NCI-H187 treated with DMSO at 0.1 percent for 48 hours (cell line): ENCODE results near the gene NDUFS4.
"Not testable (repeated sequence)": the region's sequence is repeated elsewhere in the genome, so short reads cannot be mapped to it uniquely, and the experiment has no call there.

Experiments used
- DNase-seq: peaks from one replicate; lab custom pipeline; 2025; lab: John Stamatoyannopoulos, UW

NDUFS4 gene

DNA sequence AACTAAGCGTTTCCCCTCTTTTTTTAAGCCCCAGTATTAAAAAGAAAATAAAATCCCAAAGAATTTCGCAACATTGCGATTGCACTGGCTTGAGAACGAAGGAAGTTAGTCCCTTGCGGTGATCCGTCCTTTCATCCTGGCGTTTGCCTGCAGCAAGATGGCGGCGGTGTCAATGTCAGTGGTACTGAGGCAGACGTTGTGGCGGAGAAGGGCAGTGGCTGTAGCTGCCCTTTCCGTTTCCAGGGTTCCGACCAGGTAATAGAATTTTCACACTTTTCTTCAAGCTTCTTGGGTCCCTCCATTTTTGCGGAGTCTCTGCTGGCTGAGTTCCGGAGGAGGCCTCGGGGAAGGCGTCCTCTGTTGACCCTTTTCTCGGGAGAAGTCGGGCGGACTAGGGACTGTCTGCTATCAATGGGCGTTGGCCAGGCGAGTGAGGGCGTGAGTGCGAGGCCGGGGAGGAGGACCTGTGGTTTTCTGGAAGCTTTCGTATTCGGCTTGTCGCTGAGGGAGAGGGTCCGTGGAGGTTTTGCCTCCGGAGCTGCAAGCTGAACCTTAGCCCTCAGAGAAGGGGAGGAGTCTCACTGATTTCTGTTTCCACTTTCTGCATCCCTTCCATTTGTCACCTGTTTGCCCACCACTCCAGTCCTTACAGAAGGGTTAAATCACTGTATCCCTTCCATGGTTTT lies at the start of gene NDUFS4:
Gene NDUFS4, plus strand, starts transcription at position 134 of the 686 bp plus-strand sequence. Its CDS starts 24 bp downstream, at position 158.
- peak; percentile 61 for DNase-seq

DNA sequence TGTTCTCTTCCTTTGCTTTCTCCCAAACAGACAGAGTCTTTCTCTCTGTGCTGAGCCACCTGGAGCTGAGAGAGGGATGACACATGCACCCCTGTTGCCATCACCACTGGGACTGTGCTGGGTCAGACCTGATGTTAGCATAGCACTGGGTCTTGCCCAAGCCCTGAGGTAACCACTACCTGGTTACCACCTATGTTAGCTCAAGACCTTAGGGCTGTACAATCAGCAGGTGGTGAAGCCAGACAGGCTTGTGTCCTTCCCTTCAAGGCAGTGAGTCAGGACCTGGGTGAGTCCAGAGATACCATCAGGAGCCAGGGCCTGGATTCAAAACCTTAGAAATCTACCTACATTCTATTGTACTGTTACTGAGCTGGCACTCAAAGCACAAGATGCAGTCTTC lies 47.9 kb upstream of the NDUFS4 start:
- no peak for DNase-seq

DNA sequence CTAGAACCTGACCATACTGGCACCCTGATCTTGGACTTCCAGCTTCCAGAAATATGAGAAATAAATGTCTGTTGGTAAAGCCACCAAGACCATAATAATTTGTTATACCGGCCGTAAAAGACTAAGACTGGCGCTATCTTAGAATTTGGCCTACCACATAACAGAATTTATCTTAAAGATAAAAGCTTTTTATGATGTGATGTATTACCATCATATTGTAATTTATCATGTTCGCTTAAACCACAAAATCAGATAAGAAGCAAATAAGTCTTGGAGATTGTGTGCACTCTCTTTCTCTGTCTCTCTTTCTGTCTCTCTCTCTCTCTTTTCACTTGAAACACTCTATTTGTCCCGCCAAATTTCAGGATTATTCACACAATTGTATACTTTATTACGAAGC lies 44.5 kb upstream of the NDUFS4 start:
- DNase-seq, result no peak

DNA sequence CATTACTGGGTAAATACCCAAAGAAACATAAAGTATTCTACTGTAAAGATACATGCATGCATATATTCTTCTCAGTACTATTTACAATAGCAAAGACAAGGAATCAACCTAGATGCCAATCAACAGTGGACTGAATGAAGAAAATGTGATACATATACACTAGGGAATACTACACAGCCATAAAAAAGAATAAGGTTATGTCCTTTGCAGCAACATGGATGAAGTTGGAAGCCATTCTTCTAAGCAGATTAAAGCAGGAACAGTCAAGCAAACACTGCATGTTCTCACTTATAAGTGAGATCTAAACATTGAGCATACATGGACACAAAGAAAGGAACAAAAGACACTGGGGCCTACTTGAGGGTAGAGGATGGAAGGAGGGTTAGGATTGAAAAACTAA lies 39.6 kb upstream of the NDUFS4 start:
- DNase-seq, result no peak

DNA sequence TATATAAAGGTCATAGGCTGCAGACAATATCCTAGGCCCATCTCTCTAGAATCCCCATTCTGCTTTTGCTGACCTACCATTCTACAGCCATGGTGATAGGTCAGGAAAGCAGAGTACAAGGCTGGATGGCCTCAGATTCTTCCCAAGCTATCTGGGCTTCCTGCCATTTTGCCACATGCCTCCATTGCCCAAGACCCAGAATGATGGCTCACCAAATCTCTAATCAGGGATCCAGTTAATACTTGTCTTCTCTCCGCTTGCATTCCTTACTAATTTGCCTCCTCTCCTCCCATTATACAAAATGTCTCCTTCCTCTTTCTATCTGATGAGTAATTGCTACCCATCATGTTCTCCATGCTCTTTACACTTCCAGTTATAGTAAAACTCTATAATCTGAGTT lies 22.7 kb upstream of the NDUFS4 start:
- DNase-seq, result no peak

DNA sequence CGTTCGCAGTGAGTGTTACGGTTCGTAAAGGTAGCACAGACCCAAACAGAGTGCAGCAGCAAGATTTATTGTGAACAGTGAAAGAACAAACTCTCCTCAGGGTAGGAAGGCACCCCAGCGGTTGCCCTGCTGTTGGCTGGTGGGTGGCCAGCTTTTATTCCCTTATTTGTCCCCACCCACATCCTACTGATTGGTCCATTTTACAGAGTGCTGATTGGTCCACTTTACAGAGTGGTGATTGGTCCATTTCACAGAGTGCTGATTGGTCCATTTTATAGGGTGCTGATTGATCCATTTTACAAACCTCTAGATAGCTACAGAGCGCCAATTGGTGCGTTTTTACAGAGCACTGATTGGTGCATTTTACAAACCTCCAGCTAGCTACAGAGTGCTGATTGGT lies 19.7 kb upstream of the NDUFS4 start:
- not testable (repeated sequence) for DNase-seq

DNA sequence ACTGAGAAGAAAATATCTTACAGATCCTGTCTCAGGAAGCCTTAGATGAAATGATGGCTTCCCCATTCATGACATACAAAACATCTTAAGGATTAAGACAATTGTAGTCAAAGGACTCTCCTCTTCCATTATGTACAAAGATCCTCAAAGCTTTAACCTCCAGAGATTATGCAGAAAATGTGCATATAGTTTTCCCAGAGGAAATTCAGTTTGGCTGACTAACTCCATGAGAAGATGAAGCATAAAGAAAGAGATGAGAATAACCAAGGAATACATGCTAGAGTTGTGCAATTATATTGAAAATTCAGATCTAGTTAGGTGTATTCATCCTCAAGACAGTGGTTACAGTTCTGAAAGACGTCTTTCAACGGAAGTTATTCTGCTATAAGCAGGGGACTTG lies 18.6 kb upstream of the NDUFS4 start:
- DNase-seq, result no peak

DNA sequence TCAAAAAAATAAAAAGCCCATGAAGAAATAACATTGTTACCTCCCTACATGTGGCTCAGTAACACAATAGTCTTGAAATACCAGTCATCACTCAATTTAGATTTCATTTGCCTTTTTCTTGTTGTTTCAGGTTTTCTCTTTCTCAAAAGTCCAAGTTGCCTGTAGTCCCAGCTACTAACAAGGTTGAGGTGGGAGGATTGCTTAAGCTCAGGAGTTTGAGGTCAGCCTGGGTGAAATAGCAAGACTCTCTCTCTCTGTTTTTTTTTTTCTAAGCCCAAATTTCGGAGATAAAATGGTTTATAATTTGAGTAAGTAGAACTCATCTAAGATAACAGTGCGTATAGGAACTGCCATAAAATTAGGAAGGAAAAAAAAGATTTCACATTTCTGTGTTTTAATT lies 17.5 kb upstream of the NDUFS4 start:
- DNase-seq, result no peak

DNA sequence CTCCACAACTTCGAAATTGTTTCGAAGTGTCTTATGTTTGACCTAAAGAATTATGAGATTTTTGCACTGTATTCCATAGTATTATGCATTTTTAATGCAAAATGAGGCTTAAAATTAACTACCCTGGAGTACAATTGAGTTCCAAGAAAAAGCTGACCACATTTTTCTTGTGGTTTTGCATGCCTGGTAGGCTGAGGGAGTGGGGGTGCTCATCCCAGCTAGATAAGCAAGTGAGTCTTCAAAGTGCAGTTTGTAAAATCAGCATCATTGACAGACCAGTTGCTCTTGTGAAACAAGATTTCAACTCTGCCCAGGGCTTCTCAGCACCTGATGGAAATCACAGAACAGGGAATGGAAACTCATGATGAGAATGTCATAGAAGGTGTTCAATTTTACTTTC lies 17.0 kb upstream of the NDUFS4 start:
- DNase-seq, result no peak

DNA sequence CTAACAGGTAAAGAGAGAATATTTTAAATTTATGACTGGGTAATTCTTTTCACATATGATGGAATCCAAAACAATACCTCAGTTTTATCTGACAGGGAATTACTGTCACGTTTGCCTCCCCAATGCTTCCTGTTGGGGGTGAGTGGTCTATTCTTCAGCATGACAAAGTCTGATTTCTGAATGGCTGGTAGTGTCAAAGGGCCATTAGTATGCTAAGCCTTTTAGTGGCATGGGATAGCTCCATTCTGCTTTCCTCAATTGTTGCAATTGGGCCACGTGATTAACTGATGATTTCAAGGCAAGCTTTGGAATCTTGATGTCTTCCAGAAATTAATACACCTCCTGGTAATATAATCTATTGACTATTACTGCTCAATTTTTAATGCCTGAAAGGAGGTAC lies 14.7 kb upstream of the NDUFS4 start:
- no peak for DNase-seq

DNA sequence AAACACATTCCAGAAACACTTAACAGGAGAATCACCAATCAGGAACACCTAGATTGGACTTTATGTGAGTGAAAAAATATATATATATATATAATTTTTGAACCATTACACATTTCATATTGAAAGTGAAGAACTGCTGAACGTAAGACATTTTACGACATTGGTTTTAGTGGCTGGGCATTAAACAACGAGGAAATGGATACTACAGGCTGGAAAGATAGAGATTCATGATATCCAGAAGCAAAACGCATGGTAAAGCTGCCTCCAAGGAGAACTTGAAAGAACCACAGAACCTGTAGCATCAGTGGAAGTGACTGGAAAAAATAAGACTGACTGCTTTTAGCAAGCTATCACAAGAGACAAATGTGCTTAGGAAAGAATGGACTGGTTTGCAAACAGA lies 13.2 kb upstream of the NDUFS4 start:
- DNase-seq, result no peak

DNA sequence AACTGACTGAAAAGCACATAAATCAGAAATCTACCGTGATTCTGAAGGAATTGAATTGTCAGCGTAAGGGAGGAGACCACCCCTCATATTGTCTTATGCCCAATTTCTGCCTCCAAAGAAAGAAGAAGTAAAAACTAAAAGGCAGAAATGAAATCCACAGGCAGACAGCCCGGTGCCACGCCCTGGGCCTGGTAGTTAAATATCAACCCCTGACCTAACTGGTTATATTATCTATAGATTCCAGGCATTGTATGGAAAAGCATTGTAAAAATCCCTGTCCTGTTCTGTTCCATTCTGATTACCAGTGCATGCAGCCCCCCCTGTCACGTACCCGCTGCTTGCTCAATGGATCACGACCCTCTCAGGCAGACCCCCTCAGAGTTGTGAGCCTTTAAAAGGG lies 11.9 kb upstream of the NDUFS4 start:
- not testable (repeated sequence) for DNase-seq

DNA sequence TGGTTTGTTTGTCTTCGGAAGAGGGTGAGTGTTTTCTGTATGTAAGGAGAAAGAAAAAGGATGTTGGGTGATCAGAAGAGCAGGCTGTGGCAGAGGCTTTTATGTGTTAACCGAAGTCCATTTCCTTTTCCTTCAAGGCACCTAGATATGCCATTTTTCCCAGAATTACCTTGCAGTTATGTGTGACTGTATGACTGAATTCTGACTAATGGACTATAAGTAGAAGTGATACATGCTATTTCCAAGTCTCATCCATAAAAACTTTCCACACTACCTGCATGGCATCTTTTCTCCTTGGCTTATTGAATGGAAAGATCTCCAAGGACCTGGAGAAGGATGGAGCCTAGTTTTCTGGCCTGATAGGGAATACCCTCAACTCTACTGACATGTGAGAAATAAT lies 10.6 kb upstream of the NDUFS4 start:
- DNase-seq, result no peak

DNA sequence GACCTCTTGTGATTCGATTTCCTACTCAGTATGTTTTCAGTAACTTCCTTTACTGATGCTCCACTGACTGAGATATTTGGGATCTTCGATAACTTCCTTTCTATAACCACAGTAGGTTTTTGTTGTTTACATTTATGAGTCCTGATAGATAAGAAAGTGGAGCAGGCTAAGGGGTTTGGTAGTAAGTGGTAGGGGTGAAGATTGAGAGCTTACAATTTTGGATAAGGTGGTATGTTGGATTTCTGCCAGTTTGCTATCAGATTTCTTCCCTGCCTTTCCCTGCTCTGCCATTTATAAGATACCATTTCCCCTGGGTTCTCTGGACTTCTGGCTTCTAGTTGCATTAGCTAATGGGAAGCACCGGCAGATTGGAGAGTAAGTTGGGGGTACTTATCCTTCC lies 7.9 kb upstream of the NDUFS4 start:
- no peak for DNase-seq

DNA sequence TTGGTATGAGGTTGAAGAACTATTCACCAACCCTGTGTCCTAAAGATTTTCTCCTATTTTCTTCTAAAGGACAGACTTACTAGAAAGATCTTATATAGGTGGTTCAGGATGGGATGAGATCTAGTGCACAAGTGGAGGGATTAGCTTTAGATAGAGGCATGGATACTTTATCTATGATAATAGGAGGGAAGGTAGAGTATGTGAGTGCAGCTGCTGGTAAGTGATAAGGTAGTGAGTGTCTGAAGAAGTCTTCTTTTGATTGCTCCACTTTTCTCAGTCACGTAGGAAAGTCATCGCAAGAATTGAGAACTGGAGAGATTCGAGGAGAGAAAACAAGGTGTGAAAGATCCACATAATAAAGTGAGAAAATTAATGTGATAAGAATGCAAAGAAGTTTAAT lies 6.0 kb upstream of the NDUFS4 start:
- DNase-seq, result no peak

DNA sequence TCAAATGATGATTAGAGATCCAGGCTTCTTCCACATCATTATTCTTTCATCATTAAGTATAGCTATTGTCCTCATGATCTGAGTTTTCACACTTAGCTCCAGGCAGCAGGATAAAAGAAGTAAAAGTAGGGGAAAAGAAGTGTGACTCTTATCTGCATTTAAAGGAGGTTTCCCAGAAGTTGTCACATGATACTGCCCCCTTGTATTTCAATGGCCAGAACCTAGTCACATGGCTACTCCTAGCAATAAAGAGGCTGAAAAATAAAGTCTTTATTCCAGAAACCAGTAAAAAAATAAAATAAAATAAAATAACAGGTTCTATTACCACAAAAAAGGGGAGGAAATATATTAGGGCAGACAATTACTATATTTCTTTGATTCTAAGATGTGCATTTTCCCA lies 5.3 kb upstream of the NDUFS4 start:
- DNase-seq, result no peak

DNA sequence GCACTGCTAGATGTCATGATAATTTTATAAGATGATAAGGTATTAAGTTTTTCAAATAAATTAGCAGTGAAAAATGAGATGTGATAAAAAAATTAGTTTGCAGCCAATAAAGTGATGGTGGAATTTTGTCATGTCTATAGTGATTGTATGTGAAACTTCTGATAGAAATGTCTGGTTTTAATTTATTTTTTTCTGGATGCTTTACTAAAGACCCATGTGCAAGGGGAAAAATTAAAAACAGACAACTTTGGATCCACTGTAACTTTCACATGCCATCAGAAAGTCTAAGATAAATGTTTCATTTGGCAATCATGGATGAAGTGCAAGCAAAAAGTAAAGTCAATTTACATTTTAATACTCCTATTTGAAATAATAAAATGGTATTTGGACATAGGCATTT lies 4.4 kb upstream of the NDUFS4 start:
- DNase-seq, result no peak

DNA sequence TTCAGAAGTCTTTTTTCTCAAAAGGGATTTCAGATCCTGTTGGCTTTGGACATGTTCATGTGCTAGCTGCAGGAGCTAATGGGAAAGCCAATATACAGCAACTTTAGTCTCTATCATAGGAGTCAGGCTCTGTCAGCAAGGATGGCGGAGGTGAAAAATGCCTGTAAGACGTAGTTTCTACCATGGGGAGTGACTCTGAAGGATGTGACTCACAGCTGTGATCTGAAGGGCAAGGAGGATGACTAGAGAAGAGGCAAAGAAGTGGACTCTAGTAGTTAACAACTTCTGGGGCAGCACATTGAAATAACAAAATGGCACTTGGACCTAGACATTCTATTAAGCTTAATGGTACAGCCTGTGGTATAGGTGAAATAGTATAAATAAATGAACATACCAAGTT lies 3.1 kb upstream of the NDUFS4 start:
- DNase-seq, result no peak

DNA sequence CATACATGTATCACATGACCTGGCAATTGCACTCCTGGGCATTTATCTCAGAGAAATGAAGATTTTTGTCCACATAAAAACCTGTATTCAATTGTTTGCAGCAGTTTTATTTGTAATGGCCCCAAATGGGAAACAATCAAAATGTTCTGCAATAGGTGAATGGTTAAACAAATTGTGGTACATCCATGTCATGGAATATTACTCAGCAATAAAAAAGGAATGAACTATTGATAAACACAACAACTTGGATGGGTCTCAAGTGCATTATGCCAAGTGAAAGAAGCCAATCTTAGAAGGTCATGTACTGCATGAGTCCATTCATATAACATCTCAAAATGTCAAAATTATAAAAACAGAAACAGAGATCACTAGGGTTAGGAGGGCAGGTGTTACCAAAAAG lies 1.5 kb upstream of the NDUFS4 start:
- no peak for DNase-seq

DNA sequence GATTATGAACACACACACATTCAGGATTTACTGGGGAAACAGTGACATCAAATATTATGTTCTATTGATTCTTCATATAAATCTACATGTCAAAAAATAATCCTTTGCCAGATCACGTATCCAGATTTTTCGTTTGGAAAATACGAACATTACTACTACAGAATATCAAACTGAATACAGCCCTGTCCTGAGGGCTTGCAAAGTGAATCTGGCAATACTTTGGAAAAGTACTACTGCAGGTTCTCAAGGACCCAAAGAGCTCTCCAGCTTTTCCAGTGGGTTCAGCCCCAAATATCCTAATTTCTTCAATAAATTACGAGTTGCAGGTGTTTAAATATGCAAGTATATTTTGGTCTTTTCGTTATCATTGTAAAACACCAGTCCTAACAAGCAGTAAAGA lies 411 bp upstream of the NDUFS4 start:
- DNase-seq, result no peak

DNA sequence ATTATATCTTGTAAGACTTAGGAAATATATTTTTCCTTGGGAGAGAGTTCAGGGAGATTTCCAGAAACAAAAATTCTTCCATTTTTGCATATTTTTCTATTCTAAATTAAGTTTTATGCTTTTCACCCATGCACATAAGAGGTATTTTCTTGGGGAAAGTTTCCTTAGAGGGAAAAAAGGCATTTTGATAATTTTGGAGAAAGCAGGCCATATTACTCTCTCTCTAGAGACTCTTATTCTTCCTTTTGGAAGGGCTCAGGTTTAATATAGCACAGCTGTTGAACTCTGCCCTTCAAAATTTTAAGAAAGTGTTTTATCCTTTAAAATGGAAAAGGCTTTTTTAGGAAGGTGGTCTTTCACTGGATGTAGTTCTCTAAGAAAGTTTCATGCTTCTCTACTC lies 8.0 kb downstream of the NDUFS4 start:
- no peak for DNase-seq

DNA sequence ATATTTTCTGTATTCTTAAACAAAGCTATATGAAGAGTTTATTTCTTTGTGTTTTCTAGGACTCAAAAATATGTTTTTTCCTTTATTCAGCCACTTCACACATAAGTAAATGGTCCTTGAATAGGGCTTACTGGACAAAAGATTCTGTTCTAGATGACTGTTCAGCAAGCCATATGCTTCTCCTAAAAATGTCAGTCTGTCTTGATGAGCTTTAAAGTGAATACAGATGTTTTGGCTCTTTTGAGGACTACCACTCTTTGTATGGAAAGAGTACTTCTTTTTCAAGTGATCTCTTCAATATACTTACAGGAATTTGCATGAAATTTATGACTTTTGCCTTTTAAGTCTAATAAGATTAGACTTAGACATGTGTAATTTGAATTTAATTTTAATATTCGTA lies 8.4 kb downstream of the NDUFS4 start:
- DNase-seq, result no peak

DNA sequence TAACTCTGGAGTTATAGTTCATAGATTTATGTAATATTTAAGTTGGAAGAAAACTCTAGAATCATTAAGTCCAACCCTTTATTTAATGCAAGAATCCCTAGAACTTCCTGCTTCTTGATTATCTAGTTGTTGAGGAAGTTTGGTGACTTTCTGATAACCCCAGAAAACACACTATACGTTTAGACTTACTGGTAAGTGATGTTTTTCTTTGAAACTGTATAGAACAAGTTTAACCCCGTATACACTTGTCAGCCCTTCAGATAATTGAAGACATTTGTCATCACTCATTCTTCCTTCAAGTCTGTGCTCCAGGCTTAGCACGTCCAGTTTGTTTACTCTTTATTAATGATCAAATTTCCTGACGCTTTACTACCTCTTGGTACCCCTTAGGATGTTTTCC lies 9.0 kb downstream of the NDUFS4 start:
- DNase-seq, result no peak

DNA sequence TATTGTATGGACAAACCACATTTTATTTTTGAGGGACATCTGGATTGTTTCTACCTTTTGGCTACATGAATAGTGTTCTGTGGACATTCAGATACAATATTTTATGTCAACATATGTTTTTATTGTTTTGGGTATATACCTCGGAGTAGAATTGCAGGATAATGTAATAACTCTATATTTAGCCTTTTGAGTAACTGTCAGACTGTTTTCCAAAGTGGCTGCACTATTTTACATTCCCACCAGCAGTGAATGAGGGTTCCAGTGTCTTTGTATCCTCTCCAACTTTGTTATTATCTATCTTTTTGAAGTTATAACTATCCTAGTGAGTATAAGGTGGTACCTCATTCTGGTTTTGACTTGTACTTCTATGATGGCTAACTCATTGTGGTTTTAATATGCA lies 11.0 kb downstream of the NDUFS4 start:
- no peak for DNase-seq

DNA sequence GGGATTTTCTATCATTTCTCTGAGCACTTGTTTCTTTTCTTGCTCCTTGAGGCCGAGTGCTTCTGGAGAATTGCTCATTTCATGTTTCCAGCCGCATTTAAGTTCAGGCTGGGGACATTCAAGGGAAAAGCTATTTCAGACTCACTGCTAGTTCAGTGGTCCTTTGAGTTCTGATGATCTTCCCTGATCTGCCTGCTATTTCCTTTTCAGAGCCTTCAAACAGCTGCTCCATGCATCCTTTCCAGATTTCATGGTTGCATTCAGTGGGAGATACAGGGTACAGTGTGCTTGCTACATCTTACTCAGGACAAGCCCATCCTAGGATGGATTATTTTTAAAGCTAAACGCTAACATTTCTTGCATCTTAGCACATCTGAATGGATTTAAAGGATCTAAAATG lies 14.7 kb downstream of the NDUFS4 start:
- DNase-seq, result no peak
